Liver (tissue), 3 donors: Measurements from ENCODE around the gene RNF141.

Source experiments
- ATF3 ChIP-seq: IDR thresholded peaks from 2 replicates; pipeline ENCODE4 v1.6.1; 2016; ENCODE audit warnings: antibody characterized with exemption
- CTCF ChIP-seq: fragments of 150-350 bp; IDR thresholded peaks from 2 replicates; pipeline ENCODE4 v1.5.1; 2017; ENCODE audit warnings: improper control_type of control experiment, low read depth, low read length; ENCODE audit not compliant: missing input control
- EGR1 ChIP-seq, 2 donors: IDR thresholded peaks; 2 replicates each; pipeline ENCODE4 v1.6.1; 2016 to 2018; ENCODE audit warnings: antibody characterized with exemption in 2 of 2, low read depth in 2 of 2
- GABPA ChIP-seq, 2 donors: IDR thresholded peaks in 1 of 2; conservative IDR thresholded peaks in 1 of 2; 2 replicates each; pipeline ENCODE4 v1.6.1; 2016; ENCODE audit warnings: antibody characterized with exemption in 2 of 2, mild to moderate bottlenecking in 1 of 2, moderate library complexity in 1 of 2
- JUND ChIP-seq, 2 donors: IDR thresholded peaks; 2 replicates each; pipeline ENCODE4 v1.6.1; 2016; ENCODE audit warnings: antibody characterized with exemption in 2 of 2
- MAX ChIP-seq: IDR thresholded peaks from 2 replicates; pipeline ENCODE4 v1.6.1; 2016; ENCODE audit warnings: antibody characterized with exemption
- RAD21 ChIP-seq, 2 donors: IDR thresholded peaks; 2 replicates each; pipeline ENCODE4 v1.6.1; 2016; ENCODE audit warnings: antibody characterized with exemption in 2 of 2, mild to moderate bottlenecking in 2 of 2
- RXRA ChIP-seq, 2 donors: IDR thresholded peaks; 2 replicates each; pipeline ENCODE4 v1.6.1; 2017 to 2018; ENCODE audit warnings: antibody characterized with exemption in 2 of 2, mild to moderate bottlenecking in 1 of 2
- SP1 ChIP-seq: IDR thresholded peaks from 2 replicates; pipeline ENCODE4 v1.6.1; 2018; ENCODE audit warnings: antibody characterized with exemption, mild to moderate bottlenecking
- YY1 ChIP-seq: IDR thresholded peaks from 2 replicates; pipeline ENCODE4 v1.6.1; 2016; ENCODE audit warnings: antibody characterized with exemption, mild to moderate bottlenecking
- TF ChIP-seq, protein P1 (sequence below): IDR thresholded peaks from 2 replicates; pipeline ENCODE4 v1.6.1; 2016; ENCODE audit warnings: antibody characterized with exemption, mild to moderate bottlenecking
- donor health status: healthy.
- donor health status: healthy.

- TF ChIP-seq CTCF (no peak), MAX (no peak), RAD21 (IDR thresholded peaks at IDR 0.05) (no peak), JUND (IDR thresholded peaks at IDR 0.05) (no peak), YY1 (no peak), ATF3 (no peak), RXRA (IDR thresholded peaks at IDR 0.05) (no peak), SP1 (no peak), GABPA (IDR thresholded peaks at IDR 0.05 in 1 of 2, conservative IDR thresholded peaks at IDR 0.05 in 1 of 2) (no peak), EGR1 (IDR thresholded peaks at IDR 0.05; ENCODE audit: low read depth in 2 of 2) (no peak)
- TF ChIP-seq, protein P1, sequence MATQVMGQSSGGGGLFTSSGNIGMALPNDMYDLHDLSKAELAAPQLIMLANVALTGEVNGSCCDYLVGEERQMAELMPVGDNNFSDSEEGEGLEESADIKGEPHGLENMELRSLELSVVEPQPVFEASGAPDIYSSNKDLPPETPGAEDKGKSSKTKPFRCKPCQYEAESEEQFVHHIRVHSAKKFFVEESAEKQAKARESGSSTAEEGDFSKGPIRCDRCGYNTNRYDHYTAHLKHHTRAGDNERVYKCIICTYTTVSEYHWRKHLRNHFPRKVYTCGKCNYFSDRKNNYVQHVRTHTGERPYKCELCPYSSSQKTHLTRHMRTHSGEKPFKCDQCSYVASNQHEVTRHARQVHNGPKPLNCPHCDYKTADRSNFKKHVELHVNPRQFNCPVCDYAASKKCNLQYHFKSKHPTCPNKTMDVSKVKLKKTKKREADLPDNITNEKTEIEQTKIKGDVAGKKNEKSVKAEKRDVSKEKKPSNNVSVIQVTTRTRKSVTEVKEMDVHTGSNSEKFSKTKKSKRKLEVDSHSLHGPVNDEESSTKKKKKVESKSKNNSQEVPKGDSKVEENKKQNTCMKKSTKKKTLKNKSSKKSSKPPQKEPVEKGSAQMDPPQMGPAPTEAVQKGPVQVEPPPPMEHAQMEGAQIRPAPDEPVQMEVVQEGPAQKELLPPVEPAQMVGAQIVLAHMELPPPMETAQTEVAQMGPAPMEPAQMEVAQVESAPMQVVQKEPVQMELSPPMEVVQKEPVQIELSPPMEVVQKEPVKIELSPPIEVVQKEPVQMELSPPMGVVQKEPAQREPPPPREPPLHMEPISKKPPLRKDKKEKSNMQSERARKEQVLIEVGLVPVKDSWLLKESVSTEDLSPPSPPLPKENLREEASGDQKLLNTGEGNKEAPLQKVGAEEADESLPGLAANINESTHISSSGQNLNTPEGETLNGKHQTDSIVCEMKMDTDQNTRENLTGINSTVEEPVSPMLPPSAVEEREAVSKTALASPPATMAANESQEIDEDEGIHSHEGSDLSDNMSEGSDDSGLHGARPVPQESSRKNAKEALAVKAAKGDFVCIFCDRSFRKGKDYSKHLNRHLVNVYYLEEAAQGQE = no peak
Observed at GRCh38 chr11:10505278-10506007, 35.5 kb downstream of the RNF141 start.
